ENCODE results near the gene POU2F1. TPM values are rescaled to one million over a fixed set of nuclear protein-coding genes. Genes with fewer than 3 reads are reported as not detected.

Gene POU2F1
- total and polyA plus RNA-seq, 11 donors: 2.4 to 13.4 (median 8.8) TPM

DNA sequence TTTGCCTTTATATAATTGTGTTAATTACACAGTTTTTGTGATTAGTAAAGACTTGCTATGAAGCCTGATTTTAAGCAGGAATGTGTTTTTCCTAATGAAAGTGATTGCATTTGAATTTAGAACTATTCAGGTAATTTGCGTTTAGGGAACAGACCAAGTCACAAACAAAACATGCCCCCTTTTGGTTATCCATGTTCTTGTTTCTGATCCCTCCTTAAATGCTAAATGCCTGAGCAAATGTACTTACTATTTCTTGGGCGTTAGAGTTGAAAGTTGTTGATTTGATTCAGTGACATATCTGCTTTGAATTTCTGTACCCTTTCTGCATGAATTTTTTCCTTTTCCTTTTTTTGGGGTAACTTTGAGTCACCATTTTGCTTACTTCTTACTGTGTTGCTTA, 5.2 kb downstream of the POU2F1 start:
- WGBS, 4 donors: 68 to 86% (median 74%) methylated on average over 2 of the region's 2 CpGs
- no peak for DNase-seq
- H3K4me3 ChIP-seq: no peak overlapping the region
- H3K9me3 ChIP-seq: no peaks in the 10 kb centered on the region
- no peak overlapping the region for H3K27ac ChIP-seq
- ATAC-seq: no peak
- no peaks in the 10 kb centered on the region for H3K27me3 ChIP-seq
- TF ChIP-seq, protein P1, sequence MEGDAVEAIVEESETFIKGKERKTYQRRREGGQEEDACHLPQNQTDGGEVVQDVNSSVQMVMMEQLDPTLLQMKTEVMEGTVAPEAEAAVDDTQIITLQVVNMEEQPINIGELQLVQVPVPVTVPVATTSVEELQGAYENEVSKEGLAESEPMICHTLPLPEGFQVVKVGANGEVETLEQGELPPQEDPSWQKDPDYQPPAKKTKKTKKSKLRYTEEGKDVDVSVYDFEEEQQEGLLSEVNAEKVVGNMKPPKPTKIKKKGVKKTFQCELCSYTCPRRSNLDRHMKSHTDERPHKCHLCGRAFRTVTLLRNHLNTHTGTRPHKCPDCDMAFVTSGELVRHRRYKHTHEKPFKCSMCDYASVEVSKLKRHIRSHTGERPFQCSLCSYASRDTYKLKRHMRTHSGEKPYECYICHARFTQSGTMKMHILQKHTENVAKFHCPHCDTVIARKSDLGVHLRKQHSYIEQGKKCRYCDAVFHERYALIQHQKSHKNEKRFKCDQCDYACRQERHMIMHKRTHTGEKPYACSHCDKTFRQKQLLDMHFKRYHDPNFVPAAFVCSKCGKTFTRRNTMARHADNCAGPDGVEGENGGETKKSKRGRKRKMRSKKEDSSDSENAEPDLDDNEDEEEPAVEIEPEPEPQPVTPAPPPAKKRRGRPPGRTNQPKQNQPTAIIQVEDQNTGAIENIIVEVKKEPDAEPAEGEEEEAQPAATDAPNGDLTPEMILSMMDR (IDR thresholded peaks at IDR 0.05): no peak
- TF ChIP-seq POLR2A (IDR thresholded peaks at IDR 0.05): no peak
- intact Hi-C loops (cut with DNase I): loop anchor here in 3 of 10 donors (10.0 kb wide), 3 partner anchors 49 to 381 kb away; partner anchors contain the start of gene TADA1 (in 1 of the 3)
- H3K4me1 ChIP-seq: peaks cover 0 to 62% (median 23%) of the 10 kb centered on the region in 12 donors
- no peaks in the 10 kb centered on the region for H3K36me3 ChIP-seq

DNA sequence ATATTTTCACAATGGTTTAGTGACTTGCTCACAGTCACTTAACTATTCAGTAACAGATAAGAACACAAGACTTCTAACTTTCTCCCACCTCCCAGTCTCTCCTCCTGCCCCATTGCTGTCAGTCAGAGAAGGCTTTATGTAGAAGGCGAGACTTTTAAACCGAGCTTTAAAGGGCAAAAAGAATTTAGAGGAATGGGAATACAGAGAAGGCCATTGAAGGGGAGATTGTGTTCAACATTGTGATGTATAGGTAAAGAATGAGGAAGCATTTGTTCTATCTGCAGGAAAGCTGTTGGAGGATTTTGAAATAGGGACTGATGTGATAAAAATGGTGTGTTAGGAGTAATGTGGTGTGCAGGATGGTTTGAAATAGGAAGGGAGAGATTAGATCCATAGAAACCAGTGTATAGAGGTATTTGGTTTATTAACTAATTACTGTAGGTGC, 7.3 kb downstream of the POU2F1 start:
- intact Hi-C loops (cut with DNase I): loop anchor here in 3 of 10 donors (10.0 kb wide), 3 partner anchors 47 to 383 kb away; partner anchors contain the start of gene TADA1 (in 1 of the 3)

DNA sequence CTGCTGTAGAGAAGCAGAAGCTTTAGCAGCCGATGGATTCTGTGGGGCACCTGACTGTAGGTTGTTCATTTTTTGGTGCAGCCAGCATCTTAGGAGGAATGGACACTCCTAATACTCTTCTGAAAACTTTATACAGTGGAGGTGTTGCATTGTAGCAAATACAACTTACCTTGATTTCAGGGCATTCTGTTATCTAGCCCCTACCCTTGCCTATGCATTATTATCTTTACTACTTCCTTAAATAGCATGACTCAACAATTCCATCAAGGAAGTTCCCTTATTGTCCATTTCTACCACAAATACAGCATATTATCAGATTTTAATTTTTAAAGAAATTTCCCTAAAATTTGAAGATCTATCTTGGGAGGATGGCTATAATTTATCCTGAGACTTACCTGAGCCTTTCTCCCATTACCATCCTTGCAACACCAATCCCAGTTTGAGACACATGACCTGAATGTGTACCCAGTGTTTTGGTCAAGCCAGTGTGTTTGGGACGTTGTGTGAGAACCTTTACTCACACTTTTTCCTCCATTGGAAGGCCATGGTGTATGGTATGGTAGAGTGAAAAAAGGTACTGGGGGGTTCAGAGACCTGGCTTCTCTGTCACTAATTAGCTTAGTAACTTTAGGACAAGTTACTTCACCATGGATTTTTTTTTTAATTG, 9.2 kb downstream of the POU2F1 start:
- H3K27ac ChIP-seq: peak overlapping the region in 1 of 12 donors; percentile 39
- H3K27me3 ChIP-seq: no peaks in the 10 kb centered on the region
- no peak for ATAC-seq
- H3K36me3 ChIP-seq: no peaks in the 10 kb centered on the region
- no peaks in the 10 kb centered on the region for H3K9me3 ChIP-seq
- WGBS, 4 donors: 72 to 75% (median 74%) methylated on average over 2 of the region's 2 CpGs
- TF ChIP-seq, protein P1 (IDR thresholded peaks at IDR 0.05): no peak
- TF ChIP-seq POLR2A (IDR thresholded peaks at IDR 0.05): no peak
- intact Hi-C loops (cut with DNase I): loop anchor here in 3 of 10 donors (10.0 kb wide), 3 partner anchors 45 to 385 kb away; partner anchors contain the start of gene TADA1 (in 1 of the 3)
- peaks cover 0 to 49% (median 16%) of the 10 kb centered on the region in 12 donors for H3K4me1 ChIP-seq
- peak overlapping the region in 1 of 12 donors; percentile 18 for H3K4me3 ChIP-seq
- no peak for DNase-seq

More for the DNA sequence above, 7.3 kb downstream of the POU2F1 start:
- Histone ChIP-seq H3K27me3 (no peaks in the 10 kb centered on the region), H3K36me3 (no peaks in the 10 kb centered on the region), H3K4me3 (no peak overlapping the region), H3K4me1 (peaks cover 0 to 54% (median 17%) of the 10 kb centered on the region in 12 donors), H3K27ac (no peak overlapping the region), H3K9me3 (no peaks in the 10 kb centered on the region)
- DNase-seq (no peak), ATAC-seq (no peak)
- TF ChIP-seq, protein P1 (IDR thresholded peaks at IDR 0.05): no peak
- TF ChIP-seq POLR2A (IDR thresholded peaks at IDR 0.05): no peak
- 59 to 87% (median 81%) methylated on average over 2 of the region's 2 CpGs for WGBS, 4 donors

DNA sequence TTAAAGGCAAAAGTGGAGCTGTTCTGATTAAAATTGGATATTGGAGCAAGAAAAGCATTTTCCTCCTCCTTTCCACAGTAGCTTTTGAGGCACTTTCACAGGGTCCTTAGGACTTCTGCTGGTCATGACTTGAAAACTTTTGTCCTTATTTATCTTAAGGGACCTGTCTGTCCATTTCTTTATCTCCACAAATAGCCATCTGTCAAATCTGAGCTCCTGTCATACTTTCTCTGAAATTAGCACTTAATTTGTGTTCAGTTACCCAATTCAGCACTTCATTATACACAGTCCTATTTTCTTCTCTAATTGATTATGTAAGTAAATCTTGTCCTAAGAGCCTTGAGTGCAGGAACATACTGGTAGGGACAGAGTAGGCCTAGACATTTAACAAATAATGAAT, 9.8 kb downstream of the POU2F1 start:
- no peaks in the 10 kb centered on the region for H3K27me3 ChIP-seq
- H3K9me3 ChIP-seq: no peaks in the 10 kb centered on the region
- DNase-seq (no peak), ATAC-seq (no peak)
- H3K4me1 ChIP-seq: peaks cover 0 to 50% (median 20%) of the 10 kb centered on the region in 12 donors
- no peaks in the 10 kb centered on the region for H3K36me3 ChIP-seq
- TF ChIP-seq POLR2A (IDR thresholded peaks at IDR 0.05): no peak
- TF ChIP-seq, protein P1 (IDR thresholded peaks at IDR 0.05): no peak
- peak overlapping the region in 1 of 12 donors; percentile 38 for H3K27ac ChIP-seq
- no peak overlapping the region for H3K4me3 ChIP-seq
- intact Hi-C loops (cut with DNase I): no loop called here
